H1 (cell line): ENCODE measurements around the gene FGF21.

Experiments
- BRCA1 ChIP-seq: IDR thresholded peaks from 2 replicates; pipeline ENCODE4 v1.6.1; 2012; ENCODE audit warnings: low read depth, low read length, improper control_type of control experiment
- CHD1 ChIP-seq: IDR thresholded peaks from 2 replicates; pipeline ENCODE4 v1.6.1; 2012; ENCODE audit warnings: low read depth, low read length, improper control_type of control experiment
- EZH2 ChIP-seq: fragments of 200-600 bp; sonication (generic); IDR thresholded peaks from 2 replicates; pipeline ENCODE4 v1.7.1; 2012; ENCODE audit warnings: low read depth, mild to moderate bottlenecking, moderate library complexity, low read length, inconsistent platforms; ENCODE audit not compliant: severe bottlenecking
- HDAC2 ChIP-seq, 2 experiments: fragments of 300-600 bp in 1 of 2; sonication (generic) in 1 of 2; IDR thresholded peaks; 2 replicates each; pipeline ENCODE4 v1.6.1; 2011 to 2012; ENCODE audit warnings: low read depth in 2 of 2, low read length in 2 of 2, mild to moderate bottlenecking in 2 of 2, moderate library complexity in 2 of 2, borderline replicate concordance in 1 of 2, inconsistent platforms in 1 of 2
- JUN ChIP-seq: IDR thresholded peaks from 2 replicates; pipeline ENCODE4 v1.6.1; 2011; ENCODE audit warnings: low read depth, mild to moderate bottlenecking, improper control_type of control experiment, low read length
- POLR2A ChIP-seq, 2 experiments: IDR thresholded peaks; 1 replicate in 1 of 2; 2 replicates in 1 of 2; pipeline ENCODE4 v1.6.1; 2011; ENCODE audit warnings: low read depth in 2 of 2, low read length in 2 of 2, mild to moderate bottlenecking in 2 of 2; ENCODE audit errors: control extremely low read depth in 1 of 2
- POLR2AphosphoS5 ChIP-seq: IDR thresholded peaks from 2 replicates; pipeline ENCODE4 v1.6.1; 2011; ENCODE audit warnings: low read depth, low read length
- RBBP5 ChIP-seq: IDR thresholded peaks from 2 replicates; pipeline ENCODE4 v1.7.1; 2012; ENCODE audit warnings: low read depth, mild to moderate bottlenecking, inconsistent platforms, low read length, moderate library complexity, borderline replicate concordance
- RNF2 ChIP-seq: fragments of 200-900, 300-1000 bp; sonication (generic); IDR thresholded peaks from 2 replicates; pipeline ENCODE4 v1.7.1; 2016; ENCODE audit warnings: borderline replicate concordance, low read depth, mild to moderate bottlenecking, antibody characterized with exemption, low read length; ENCODE audit not compliant: poor library complexity, severe bottlenecking; ENCODE audit errors: missing control alignments
- SP1 ChIP-seq: IDR thresholded peaks from 2 replicates; pipeline ENCODE4 v1.6.1; 2011; ENCODE audit warnings: low read depth, low read length
- TAF1 ChIP-seq: IDR thresholded peaks from 2 replicates; pipeline ENCODE4 v1.6.1; 2011; ENCODE audit warnings: mild to moderate bottlenecking, low read depth, low read length
- TF ChIP-seq, protein P1 (sequence below), 3 experiments: IDR thresholded peaks; 1 replicate in 2 of 3; 2 replicates in 1 of 3; pipeline versions ENCODE4 v1.5.1 to v1.6.1; 2011; ENCODE audit warnings: low read length in 3 of 3, mild to moderate bottlenecking in 3 of 3, inconsistent platforms in 2 of 3, low read depth in 1 of 3, moderate library complexity in 1 of 3; ENCODE audit not compliant: insufficient read depth in 1 of 3; ENCODE audit errors: control extremely low read depth in 1 of 3
- TF ChIP-seq, protein P2 (sequence below): IDR thresholded peaks from 2 replicates; pipeline ENCODE4 v1.6.1; 2011; ENCODE audit warnings: low read length, improper control_type of control experiment

DNA sequence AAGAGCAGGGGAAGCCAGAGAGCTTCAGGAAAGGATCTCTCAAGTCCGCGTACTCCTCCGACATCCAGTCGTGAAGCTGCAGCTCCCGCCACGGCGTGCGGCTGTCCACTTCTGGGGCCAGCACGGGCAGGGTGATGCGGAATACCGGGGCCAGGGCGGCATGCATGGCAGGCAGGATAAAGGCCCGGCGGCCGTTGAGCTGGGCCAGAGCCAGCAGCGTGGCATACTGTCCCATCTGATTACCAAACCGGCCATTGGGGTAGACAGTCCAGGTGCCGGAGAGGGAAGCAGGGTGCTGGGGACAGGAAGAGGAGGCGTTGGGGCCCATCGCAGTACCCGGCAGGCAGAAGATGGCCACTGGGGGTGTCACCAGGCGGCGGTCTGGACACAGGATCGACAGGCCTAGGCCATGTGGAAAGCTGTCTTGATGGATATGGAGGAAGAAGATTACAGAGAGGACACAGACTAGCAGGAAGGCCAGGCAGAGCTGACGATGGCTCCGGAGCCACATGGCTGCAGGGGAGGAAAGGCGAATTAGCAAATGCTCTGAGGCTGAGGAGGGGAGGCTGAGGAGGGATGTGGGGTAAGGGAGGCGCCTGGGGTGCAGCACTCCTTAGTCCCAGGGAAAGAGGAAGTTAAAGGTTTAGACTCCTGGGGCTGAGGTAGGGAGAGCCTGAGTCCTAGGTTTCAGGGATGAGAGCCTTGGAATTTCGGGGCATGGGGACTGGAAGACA lies 4.4 kb upstream of the FGF21 start:
- TF ChIP-seq, protein P1, sequence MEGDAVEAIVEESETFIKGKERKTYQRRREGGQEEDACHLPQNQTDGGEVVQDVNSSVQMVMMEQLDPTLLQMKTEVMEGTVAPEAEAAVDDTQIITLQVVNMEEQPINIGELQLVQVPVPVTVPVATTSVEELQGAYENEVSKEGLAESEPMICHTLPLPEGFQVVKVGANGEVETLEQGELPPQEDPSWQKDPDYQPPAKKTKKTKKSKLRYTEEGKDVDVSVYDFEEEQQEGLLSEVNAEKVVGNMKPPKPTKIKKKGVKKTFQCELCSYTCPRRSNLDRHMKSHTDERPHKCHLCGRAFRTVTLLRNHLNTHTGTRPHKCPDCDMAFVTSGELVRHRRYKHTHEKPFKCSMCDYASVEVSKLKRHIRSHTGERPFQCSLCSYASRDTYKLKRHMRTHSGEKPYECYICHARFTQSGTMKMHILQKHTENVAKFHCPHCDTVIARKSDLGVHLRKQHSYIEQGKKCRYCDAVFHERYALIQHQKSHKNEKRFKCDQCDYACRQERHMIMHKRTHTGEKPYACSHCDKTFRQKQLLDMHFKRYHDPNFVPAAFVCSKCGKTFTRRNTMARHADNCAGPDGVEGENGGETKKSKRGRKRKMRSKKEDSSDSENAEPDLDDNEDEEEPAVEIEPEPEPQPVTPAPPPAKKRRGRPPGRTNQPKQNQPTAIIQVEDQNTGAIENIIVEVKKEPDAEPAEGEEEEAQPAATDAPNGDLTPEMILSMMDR (IDR thresholded peaks at IDR 0.05; ENCODE audit: control extremely low read depth in 1 of 3, insufficient read depth in 1 of 3, low read depth in 1 of 3, low read length in 3 of 3): no peak
- TF ChIP-seq EZH2 (no peak), SP1 (no peak), BRCA1 (no peak), RNF2 (no peak), POLR2A (IDR thresholded peaks at IDR 0.05; ENCODE audit: control extremely low read depth in 1 of 2, low read depth in 2 of 2, low read length in 2 of 2) (no peak), RBBP5 (no peak), TAF1 (no peak), POLR2AphosphoS5 (no peak), HDAC2 (IDR thresholded peaks at IDR 0.05; ENCODE audit: borderline replicate concordance in 1 of 2, low read depth in 2 of 2, low read length in 2 of 2) (no peak), CHD1 (no peak), JUN (no peak)
- TF ChIP-seq, protein P2, sequence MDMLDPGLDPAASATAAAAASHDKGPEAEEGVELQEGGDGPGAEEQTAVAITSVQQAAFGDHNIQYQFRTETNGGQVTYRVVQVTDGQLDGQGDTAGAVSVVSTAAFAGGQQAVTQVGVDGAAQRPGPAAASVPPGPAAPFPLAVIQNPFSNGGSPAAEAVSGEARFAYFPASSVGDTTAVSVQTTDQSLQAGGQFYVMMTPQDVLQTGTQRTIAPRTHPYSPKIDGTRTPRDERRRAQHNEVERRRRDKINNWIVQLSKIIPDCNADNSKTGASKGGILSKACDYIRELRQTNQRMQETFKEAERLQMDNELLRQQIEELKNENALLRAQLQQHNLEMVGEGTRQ: no peak
